ENCODE results near the gene CATSPERD.
A peak's percentile ranks its signal among the peaks of the same experiment; 100 is the strongest.
"Not testable (repeated sequence)": the region's sequence is repeated elsewhere in the genome, so short reads cannot be mapped to it uniquely, and the experiment has no call there.

The CATSPERD gene

GRCh38 chr19:5687360-5688198 lies 32.9 kb upstream of the CATSPERD start:
- H3K27ac Mint-ChIP-seq: no peak overlapping the region
- peaks cover 8% of the 10 kb centered on the region for H3K4me1 Mint-ChIP-seq
- H3K27me3 Mint-ChIP-seq (ENCODE audit: low read depth): peaks cover 8% of the 10 kb centered on the region
- peak overlapping the region; percentile 83 to 89 (median 86) for H3K4me3 Mint-ChIP-seq
- H3K36me3 Mint-ChIP-seq (ENCODE audit: low read depth): peaks cover 6% of the 10 kb centered on the region
- no peaks in the 10 kb centered on the region for H3K9me3 Mint-ChIP-seq
- no peak for TF ChIP-seq CTCF (IDR thresholded peaks at IDR 0.05; ENCODE audit: unreplicated experiment in 3 of 3)

- not testable (repeated sequence) for H3K9me3 Mint-ChIP-seq; H3K27me3 Mint-ChIP-seq (ENCODE audit: low read depth); H3K36me3 Mint-ChIP-seq (ENCODE audit: low read depth); H3K27ac Mint-ChIP-seq
- Mint-ChIP-seq H3K4me1 (peaks cover 11% of the 10 kb centered on the region), H3K4me3 (peak overlapping the region; percentile 59 to 73 (median 68))
Measured at GRCh38 chr19:5688262-5688881, 32.1 kb upstream of the CATSPERD start.

GRCh38 chr19:5690125-5690954 lies 30.1 kb upstream of the CATSPERD start, which contains the start of gene RPL36:
RPL36 (plus strand) TSS chr19:5690295; CDS start chr19:5690508, 213 bp downstream.
- Mint-ChIP-seq H3K4me1 (peaks cover 16% of the 10 kb centered on the region), H3K9me3 (no peaks in the 10 kb centered on the region), H3K27me3 (ENCODE audit: low read depth) (peaks cover 8% of the 10 kb centered on the region), H3K27ac (peak within 1 kb of the TSS; percentile 95 to 98 (median 97)), H3K4me3 (peak within 1 kb of the TSS; percentile 99), H3K36me3 (ENCODE audit: low read depth) (peaks cover 11% of the 10 kb centered on the region)
- TF ChIP-seq CTCF (IDR thresholded peaks at IDR 0.05; ENCODE audit: unreplicated experiment in 3 of 3): peak; percentile 97 to 98 (median 97)

- no peaks in the 10 kb centered on the region for H3K9me3 Mint-ChIP-seq
- no peak for TF ChIP-seq CTCF (IDR thresholded peaks at IDR 0.05; ENCODE audit: unreplicated experiment in 3 of 3)
- H3K27ac Mint-ChIP-seq: peak overlapping the region; percentile 95 to 98 (median 97)
- peaks cover 11% of the 10 kb centered on the region for H3K36me3 Mint-ChIP-seq (ENCODE audit: low read depth)
- peak overlapping the region; percentile 99 for H3K4me3 Mint-ChIP-seq
- H3K4me1 Mint-ChIP-seq: peaks cover 16% of the 10 kb centered on the region
- peaks cover 8% of the 10 kb centered on the region for H3K27me3 Mint-ChIP-seq (ENCODE audit: low read depth)
Measured at GRCh38 chr19:5690955-5691821, 29.2 kb upstream of the CATSPERD start.

- H3K4me3 Mint-ChIP-seq: peak overlapping the region; percentile 99
- H3K36me3 Mint-ChIP-seq (ENCODE audit: low read depth): peaks cover 12% of the 10 kb centered on the region
- peak overlapping the region in 2 of 3 experiments; percentile 38 to 60 for H3K27ac Mint-ChIP-seq
- TF ChIP-seq CTCF (IDR thresholded peaks at IDR 0.05; ENCODE audit: unreplicated experiment in 3 of 3): no peak
- no peaks in the 10 kb centered on the region for H3K9me3 Mint-ChIP-seq
- H3K4me1 Mint-ChIP-seq: peaks cover 16% of the 10 kb centered on the region
- peaks cover 8% of the 10 kb centered on the region for H3K27me3 Mint-ChIP-seq (ENCODE audit: low read depth)
Measured at GRCh38 chr19:5691822-5692722, 28.4 kb upstream of the CATSPERD start.

Measured in nephron (organoid).